ENCODE data around the gene ZNF362.

ZNF362 gene

DNA sequence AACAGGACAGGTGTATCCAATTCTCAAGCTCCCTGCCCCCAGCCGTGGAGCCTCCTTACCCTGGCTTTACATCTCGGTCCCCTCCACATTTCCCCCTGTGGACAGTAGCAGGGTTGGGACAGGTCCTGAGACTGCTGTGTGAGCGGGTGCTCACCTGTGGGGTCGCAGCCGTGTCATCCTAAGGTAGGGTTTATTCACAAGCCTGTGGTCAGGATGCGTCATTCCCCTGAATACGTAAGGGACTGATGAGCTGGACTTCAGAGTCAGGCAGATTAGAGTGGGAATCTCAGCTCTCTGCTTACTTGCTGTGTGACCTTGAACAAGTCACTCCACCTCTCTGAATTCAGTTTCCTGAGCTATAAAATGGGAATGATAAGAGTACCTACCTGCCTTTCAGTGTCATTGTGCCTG is 17.7 kb downstream of the ZNF362 start:
- Histone ChIP-seq H3K36me3 (ENCODE audit: control insufficient read depth, insufficient read depth, low read length) (peaks cover 72% of the 10 kb centered on the region), H3K4me1 (ENCODE audit: control insufficient read depth, insufficient read depth, low read length, poor library complexity, severe bottlenecking) (peaks cover 4% of the 10 kb centered on the region), H3K9me3 (ENCODE audit: control insufficient read depth, low read length) (no peaks in the 10 kb centered on the region), H3K27ac (ENCODE audit: low read depth, low read length, severe bottlenecking) (no peak overlapping the region), H3K4me3 (ENCODE audit: extremely low read depth, insufficient read depth, low read length, poor library complexity, severe bottlenecking) (no peak overlapping the region)
- WGBS, 2 experiments (ENCODE audit: insufficient coverage in 2 of 2) = 79 to 100% methylated on average over 5 to 7 of the region's 7 CpGs

DNA sequence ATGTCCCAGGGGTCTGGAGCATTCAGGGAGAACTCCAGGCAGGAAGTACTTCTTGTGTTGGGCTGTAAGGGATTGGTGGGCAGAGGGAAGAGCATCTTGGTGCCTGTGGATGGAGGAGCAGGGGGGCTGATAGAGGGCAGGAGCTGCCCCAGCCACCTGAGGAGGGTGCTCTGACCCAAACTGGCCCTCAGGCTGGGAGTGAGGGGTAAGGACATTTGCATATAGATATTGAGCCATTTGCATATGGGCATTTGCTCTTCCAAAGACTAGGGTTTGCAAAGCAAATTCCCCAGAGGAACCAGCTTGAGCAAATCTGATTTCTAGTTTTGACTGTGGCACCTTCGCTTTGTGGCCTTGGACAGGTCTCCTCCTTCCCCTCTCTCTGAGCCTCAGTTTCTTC is 18.2 kb downstream of the ZNF362 start:
- Histone ChIP-seq H3K27ac (ENCODE audit: low read depth, low read length, severe bottlenecking) (no peak overlapping the region), H3K36me3 (ENCODE audit: control insufficient read depth, insufficient read depth, low read length) (peaks cover 73% of the 10 kb centered on the region), H3K9me3 (ENCODE audit: control insufficient read depth, low read length) (no peaks in the 10 kb centered on the region), H3K4me3 (ENCODE audit: extremely low read depth, insufficient read depth, low read length, poor library complexity, severe bottlenecking) (no peak overlapping the region), H3K4me1 (ENCODE audit: control insufficient read depth, insufficient read depth, low read length, poor library complexity, severe bottlenecking) (peaks cover 3% of the 10 kb centered on the region)
- WGBS, 2 experiments (ENCODE audit: insufficient coverage in 2 of 2) = no CpG with 5 or more reads among the region's 1 CpG

DNA sequence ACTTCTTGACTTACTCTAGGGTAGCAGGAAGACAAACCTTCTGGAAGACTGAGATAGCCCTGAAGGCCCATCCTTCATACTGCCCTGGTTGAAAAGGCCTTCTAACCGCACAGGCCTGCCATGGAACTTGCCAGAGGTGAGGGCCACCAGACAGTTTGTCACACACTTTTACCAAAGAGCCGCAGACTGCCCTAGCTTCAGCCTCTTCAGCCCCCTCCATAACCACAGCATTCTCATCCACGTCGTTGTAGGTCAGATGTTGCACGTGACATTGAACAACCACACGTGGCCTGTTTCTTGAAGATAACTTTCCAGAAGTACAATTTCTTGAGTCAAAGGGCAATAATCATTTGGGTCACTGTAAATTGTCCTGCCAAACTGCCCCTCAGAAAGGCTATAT is 18.9 kb downstream of the ZNF362 start:
- 99 to 100% methylated on average over 5 to 6 of the region's 6 CpGs for WGBS, 2 experiments (ENCODE audit: insufficient coverage in 2 of 2)
- H3K36me3 ChIP-seq (ENCODE audit: control insufficient read depth, insufficient read depth, low read length) = peaks cover 73% of the 10 kb centered on the region
- peaks cover 3% of the 10 kb centered on the region for H3K4me1 ChIP-seq (ENCODE audit: control insufficient read depth, insufficient read depth, low read length, poor library complexity, severe bottlenecking)
- no peak overlapping the region for H3K27ac ChIP-seq (ENCODE audit: low read depth, low read length, severe bottlenecking)
- H3K4me3 ChIP-seq (ENCODE audit: extremely low read depth, insufficient read depth, low read length, poor library complexity, severe bottlenecking) = no peak overlapping the region
- H3K9me3 ChIP-seq (ENCODE audit: control insufficient read depth, low read length) = no peaks in the 10 kb centered on the region

GRCh38 chr1:33275706-33276572 is 19.6 kb downstream of the ZNF362 start:
- H3K4me3 ChIP-seq (ENCODE audit: extremely low read depth, insufficient read depth, low read length, poor library complexity, severe bottlenecking) = no peak overlapping the region

GRCh38 chr1:33276573-33277298 is 20.4 kb downstream of the ZNF362 start:
- peaks cover 3% of the 10 kb centered on the region for H3K4me1 ChIP-seq (ENCODE audit: control insufficient read depth, insufficient read depth, low read length, poor library complexity, severe bottlenecking)
- no peaks in the 10 kb centered on the region for H3K9me3 ChIP-seq (ENCODE audit: control insufficient read depth, low read length)
- H3K27ac ChIP-seq (ENCODE audit: low read depth, low read length, severe bottlenecking) = no peak overlapping the region
- H3K4me3 ChIP-seq (ENCODE audit: extremely low read depth, insufficient read depth, low read length, poor library complexity, severe bottlenecking) = no peak overlapping the region
- H3K36me3 ChIP-seq (ENCODE audit: control insufficient read depth, insufficient read depth, low read length) = peaks cover 80% of the 10 kb centered on the region
- whole genome bisulfite sequencing, 2 experiments (ENCODE audit: insufficient coverage in 2 of 2) = 91 to 92% methylated on average over 21 to 24 of the region's 30 CpGs

More at GRCh38 chr1:33275706-33276572, 19.6 kb downstream of the ZNF362 start:
- peaks cover 73% of the 10 kb centered on the region for H3K36me3 ChIP-seq (ENCODE audit: control insufficient read depth, insufficient read depth, low read length)
- peaks cover 3% of the 10 kb centered on the region for H3K4me1 ChIP-seq (ENCODE audit: control insufficient read depth, insufficient read depth, low read length, poor library complexity, severe bottlenecking)
- no peak overlapping the region for H3K27ac ChIP-seq (ENCODE audit: low read depth, low read length, severe bottlenecking)
- WGBS, 2 experiments (ENCODE audit: insufficient coverage in 2 of 2) = 98 to 99% methylated on average over 38 to 43 of the region's 45 CpGs
- H3K9me3 ChIP-seq (ENCODE audit: control insufficient read depth, low read length) = no peaks in the 10 kb centered on the region

DNA sequence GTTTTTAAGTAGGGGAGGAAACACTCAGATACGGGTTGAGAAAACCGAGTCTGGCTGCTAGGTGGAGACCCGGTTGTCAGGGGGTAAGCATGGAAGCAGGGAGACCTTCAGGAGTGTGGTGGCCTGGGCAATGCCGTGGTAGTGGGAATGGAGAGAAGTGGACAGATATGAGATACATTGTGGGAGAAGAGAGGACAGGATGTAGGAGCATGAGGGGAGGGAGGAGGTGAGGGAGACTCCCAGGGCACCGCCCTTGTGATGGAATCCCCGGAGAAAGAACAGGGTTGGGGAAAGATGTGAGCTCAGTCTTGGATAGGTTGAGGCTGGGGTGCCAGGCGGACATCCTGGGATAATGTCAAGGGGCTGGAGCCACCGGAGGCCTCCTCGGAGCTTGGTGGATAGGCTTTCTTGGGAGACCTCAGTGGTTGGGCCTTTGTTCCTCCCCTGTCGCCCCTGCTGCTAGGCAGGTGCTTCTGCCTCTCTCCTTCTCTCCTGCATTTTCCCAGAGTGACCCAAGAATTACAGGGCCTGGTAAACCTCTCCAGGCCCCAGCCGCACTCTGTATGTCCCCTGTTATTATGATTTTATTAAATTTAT is 21.3 kb downstream of the ZNF362 start:
- Histone ChIP-seq H3K4me3 (ENCODE audit: extremely low read depth, insufficient read depth, low read length, poor library complexity, severe bottlenecking) (no peak overlapping the region), H3K4me1 (ENCODE audit: control insufficient read depth, insufficient read depth, low read length, poor library complexity, severe bottlenecking) (no peaks in the 10 kb centered on the region), H3K36me3 (ENCODE audit: control insufficient read depth, insufficient read depth, low read length) (peaks cover 87% of the 10 kb centered on the region), H3K9me3 (ENCODE audit: control insufficient read depth, low read length) (no peaks in the 10 kb centered on the region), H3K27ac (ENCODE audit: low read depth, low read length, severe bottlenecking) (no peak overlapping the region)
- WGBS, 2 experiments (ENCODE audit: insufficient coverage in 2 of 2) = 98 to 99% methylated on average over 7 to 10 of the region's 11 CpGs

DNA sequence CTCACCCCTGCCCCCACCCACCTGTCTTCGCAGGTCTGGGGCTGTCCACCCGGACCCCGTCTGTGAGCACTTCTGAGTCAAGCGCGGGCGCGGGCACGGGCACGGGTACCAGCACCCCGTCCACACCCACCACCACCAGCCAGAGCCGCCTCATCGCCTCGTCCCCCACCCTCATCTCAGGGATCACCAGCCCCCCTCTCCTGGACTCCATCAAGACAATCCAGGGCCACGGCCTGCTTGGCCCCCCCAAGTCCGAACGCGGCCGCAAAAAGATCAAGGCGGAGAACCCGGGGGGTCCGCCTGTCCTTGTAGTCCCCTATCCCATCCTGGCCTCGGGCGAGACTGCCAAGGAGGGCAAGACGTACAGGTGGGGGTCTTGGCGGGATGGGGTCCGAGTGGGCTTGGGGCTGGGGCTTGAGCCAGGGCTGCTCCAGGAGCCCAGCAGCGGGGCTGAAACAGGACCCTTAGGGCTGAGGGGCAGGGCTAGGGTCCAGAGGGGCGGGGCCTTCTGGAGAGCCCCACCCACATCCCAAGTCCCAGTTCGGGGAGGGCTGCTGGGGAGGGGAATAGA is 23.9 kb downstream of the ZNF362 start:
- Histone ChIP-seq H3K4me3 (ENCODE audit: extremely low read depth, insufficient read depth, low read length, poor library complexity, severe bottlenecking) (no peak overlapping the region), H3K9me3 (ENCODE audit: control insufficient read depth, low read length) (no peaks in the 10 kb centered on the region), H3K4me1 (ENCODE audit: control insufficient read depth, insufficient read depth, low read length, poor library complexity, severe bottlenecking) (peaks cover 4% of the 10 kb centered on the region), H3K27ac (ENCODE audit: low read depth, low read length, severe bottlenecking) (no peak overlapping the region), H3K36me3 (ENCODE audit: control insufficient read depth, insufficient read depth, low read length) (peaks cover 88% of the 10 kb centered on the region)
- 96 to 97% methylated on average over 22 to 24 of the region's 29 CpGs for WGBS, 2 experiments (ENCODE audit: insufficient coverage in 2 of 2)

GRCh38 chr1:33281554-33282303 is 25.4 kb downstream of the ZNF362 start:
- Histone ChIP-seq H3K4me1 (ENCODE audit: control insufficient read depth, insufficient read depth, low read length, poor library complexity, severe bottlenecking) (peaks cover 4% of the 10 kb centered on the region), H3K27ac (ENCODE audit: low read depth, low read length, severe bottlenecking) (no peak overlapping the region), H3K4me3 (ENCODE audit: extremely low read depth, insufficient read depth, low read length, poor library complexity, severe bottlenecking) (no peak overlapping the region), H3K9me3 (ENCODE audit: control insufficient read depth, low read length) (no peaks in the 10 kb centered on the region), H3K36me3 (ENCODE audit: control insufficient read depth, insufficient read depth, low read length) (peaks cover 83% of the 10 kb centered on the region)
- 97 to 99% methylated on average over 15 to 17 of the region's 17 CpGs for WGBS, 2 experiments (ENCODE audit: insufficient coverage in 2 of 2)

DNA sequence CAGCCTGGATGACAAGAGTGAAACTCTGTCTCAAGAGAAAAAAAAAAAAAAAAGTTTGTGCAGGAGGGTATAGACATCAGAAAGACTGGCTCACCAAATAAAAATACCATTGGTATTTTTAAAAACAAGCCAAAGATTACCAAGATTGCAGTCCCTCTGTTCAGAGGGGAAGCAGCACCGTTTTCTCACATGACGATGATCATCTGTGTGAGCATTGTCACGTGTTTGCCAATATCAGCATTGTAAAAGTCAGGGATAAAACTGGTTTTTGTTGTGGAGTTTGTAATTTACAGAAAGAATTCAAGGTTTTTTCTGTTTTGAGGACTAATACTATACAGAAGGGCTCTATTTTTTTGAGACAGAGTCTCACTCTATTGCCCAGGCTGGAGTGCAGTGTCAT is 26.5 kb downstream of the ZNF362 start:
- H3K36me3 ChIP-seq (ENCODE audit: control insufficient read depth, insufficient read depth, low read length) = peaks cover 82% of the 10 kb centered on the region
- peaks cover 11% of the 10 kb centered on the region for H3K4me1 ChIP-seq (ENCODE audit: control insufficient read depth, insufficient read depth, low read length, poor library complexity, severe bottlenecking)
- no peak overlapping the region for H3K4me3 ChIP-seq (ENCODE audit: extremely low read depth, insufficient read depth, low read length, poor library complexity, severe bottlenecking)
- no peaks in the 10 kb centered on the region for H3K9me3 ChIP-seq (ENCODE audit: control insufficient read depth, low read length)
- no peak overlapping the region for H3K27ac ChIP-seq (ENCODE audit: low read depth, low read length, severe bottlenecking)
- WGBS, 2 experiments (ENCODE audit: insufficient coverage in 2 of 2) = 93 to 100% methylated on average over 3 of the region's 3 CpGs

DNA sequence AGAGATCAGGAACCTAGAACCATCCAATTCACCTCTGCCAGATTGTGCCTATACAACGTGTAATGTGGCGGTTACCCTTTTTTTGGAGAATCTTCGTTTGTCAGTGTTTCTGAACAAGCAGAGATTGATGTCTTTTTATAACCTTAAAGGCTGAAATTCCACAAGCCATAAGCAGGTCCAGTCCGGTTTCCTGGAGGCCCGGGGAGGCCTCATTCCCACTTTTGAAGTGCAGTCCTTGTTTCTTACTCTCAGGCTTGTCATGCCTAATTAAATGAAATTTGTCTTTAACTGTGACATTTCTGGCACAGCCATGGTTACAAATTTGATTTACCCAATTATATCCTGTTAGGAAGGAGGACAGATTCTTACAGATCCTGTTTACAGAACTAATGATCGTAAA is 27.8 kb downstream of the ZNF362 start:
- Histone ChIP-seq H3K4me1 (ENCODE audit: control insufficient read depth, insufficient read depth, low read length, poor library complexity, severe bottlenecking) (peaks cover 14% of the 10 kb centered on the region), H3K27ac (ENCODE audit: low read depth, low read length, severe bottlenecking) (peak overlapping the region; percentile 72), H3K9me3 (ENCODE audit: control insufficient read depth, low read length) (no peaks in the 10 kb centered on the region), H3K36me3 (ENCODE audit: control insufficient read depth, insufficient read depth, low read length) (peaks cover 81% of the 10 kb centered on the region), H3K4me3 (ENCODE audit: extremely low read depth, insufficient read depth, low read length, poor library complexity, severe bottlenecking) (no peak overlapping the region)
- 86 to 87% methylated on average over 4 of the region's 6 CpGs for WGBS, 2 experiments (ENCODE audit: insufficient coverage in 2 of 2)

Measured in mesodermal cell (in vitro differentiated cells).